Measurements from ENCODE around the gene MAGED2.
A peak's percentile ranks its signal among the peaks of the same experiment; 100 is the strongest.

The MAGED2 gene

DNA sequence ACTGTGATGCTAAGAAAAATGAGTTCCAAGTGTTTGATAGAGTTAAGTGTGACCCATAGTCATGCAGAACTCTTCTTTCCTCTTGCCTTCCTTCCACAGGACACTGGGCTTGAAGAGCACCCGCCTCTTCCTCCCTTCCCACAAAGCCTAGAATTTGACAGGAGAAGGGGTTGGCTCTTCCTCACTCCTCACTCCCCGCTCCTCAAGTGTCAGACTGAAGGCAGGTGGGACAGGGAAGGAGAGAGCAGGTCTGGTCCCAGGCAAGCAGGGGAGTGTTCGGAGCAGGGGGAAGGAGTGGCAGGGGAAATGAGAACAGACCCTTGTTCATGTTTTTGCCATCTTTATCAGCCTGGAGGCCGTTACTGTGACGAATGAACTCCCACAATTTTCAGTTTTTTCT lies 10.7 kb downstream of the MAGED2 start:
- DNase-seq (ENCODE audit: low read depth): no peak
- H3K4me3 ChIP-seq (ENCODE audit: low read depth, low read length): no peak overlapping the region
- TF ChIP-seq, protein P1, sequence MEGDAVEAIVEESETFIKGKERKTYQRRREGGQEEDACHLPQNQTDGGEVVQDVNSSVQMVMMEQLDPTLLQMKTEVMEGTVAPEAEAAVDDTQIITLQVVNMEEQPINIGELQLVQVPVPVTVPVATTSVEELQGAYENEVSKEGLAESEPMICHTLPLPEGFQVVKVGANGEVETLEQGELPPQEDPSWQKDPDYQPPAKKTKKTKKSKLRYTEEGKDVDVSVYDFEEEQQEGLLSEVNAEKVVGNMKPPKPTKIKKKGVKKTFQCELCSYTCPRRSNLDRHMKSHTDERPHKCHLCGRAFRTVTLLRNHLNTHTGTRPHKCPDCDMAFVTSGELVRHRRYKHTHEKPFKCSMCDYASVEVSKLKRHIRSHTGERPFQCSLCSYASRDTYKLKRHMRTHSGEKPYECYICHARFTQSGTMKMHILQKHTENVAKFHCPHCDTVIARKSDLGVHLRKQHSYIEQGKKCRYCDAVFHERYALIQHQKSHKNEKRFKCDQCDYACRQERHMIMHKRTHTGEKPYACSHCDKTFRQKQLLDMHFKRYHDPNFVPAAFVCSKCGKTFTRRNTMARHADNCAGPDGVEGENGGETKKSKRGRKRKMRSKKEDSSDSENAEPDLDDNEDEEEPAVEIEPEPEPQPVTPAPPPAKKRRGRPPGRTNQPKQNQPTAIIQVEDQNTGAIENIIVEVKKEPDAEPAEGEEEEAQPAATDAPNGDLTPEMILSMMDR (IDR thresholded peaks at IDR 0.05; ENCODE audit: insufficient read depth, low read depth, low read length, missing control alignments): no peak

DNA sequence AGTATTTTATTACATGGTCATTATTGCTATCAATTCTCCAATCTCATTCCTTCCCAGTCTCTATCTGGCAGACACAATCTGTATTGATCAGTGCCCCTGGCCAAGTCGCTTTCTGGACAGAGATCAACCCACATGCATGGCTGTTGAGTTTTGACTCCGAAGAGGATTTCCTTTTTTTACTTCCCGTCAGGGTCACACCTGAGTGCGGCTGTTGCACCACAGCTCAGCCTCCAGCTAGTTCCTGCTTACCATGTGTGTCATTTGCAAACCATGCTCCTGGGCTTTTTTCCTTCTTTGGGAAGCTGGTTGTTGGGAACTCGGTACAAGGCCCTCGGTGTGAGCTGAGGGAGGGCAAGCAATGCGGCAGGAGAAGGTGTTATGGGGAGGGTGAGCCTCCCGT lies 11.7 kb downstream of the MAGED2 start:
- DNase-seq (ENCODE audit: low read depth): no peak
- H3K4me3 ChIP-seq (ENCODE audit: low read depth, low read length): no peak overlapping the region
- TF ChIP-seq, protein P1 (IDR thresholded peaks at IDR 0.05; ENCODE audit: insufficient read depth, low read depth, low read length, missing control alignments): no peak

DNA sequence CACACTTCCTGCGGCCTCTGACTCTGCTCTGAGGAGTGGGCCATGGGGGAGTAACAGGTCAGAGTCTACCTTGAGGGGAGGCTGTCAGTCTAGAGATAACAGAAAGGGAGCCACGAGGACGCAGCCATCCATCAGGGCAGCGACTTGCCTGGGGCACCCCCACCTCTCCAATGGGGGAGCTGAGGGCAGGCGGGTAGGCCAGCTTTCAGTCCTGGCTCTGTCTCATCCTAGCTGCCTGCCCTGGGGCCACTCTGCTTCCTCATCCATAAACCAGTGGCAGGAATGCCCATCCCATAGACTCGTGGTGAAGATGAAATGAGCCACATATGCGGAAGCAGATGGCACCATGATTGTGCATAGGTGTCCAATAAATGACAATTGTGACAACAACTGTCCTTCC lies 13.2 kb downstream of the MAGED2 start:
- no peak overlapping the region for H3K4me3 ChIP-seq (ENCODE audit: low read depth, low read length)
- no peak for DNase-seq (ENCODE audit: low read depth)
- TF ChIP-seq, protein P1 (IDR thresholded peaks at IDR 0.05; ENCODE audit: insufficient read depth, low read depth, low read length, missing control alignments): no peak

GRCh38 chrX:54821310-54821709 lies 13.8 kb downstream of the MAGED2 start:
- TF ChIP-seq, protein P1 (IDR thresholded peaks at IDR 0.05; ENCODE audit: insufficient read depth, low read depth, low read length, missing control alignments): no peak
- DNase-seq (ENCODE audit: low read depth): no peak

GRCh38 chrX:54824195-54824594 lies 16.6 kb downstream of the MAGED2 start:
- no peak for DNase-seq (ENCODE audit: low read depth)
- H3K4me3 ChIP-seq (ENCODE audit: low read depth, low read length): no peak overlapping the region
- TF ChIP-seq, protein P1 (IDR thresholded peaks at IDR 0.05; ENCODE audit: insufficient read depth, low read depth, low read length, missing control alignments): no peak

More at GRCh38 chrX:54821310-54821709, 13.8 kb downstream of the MAGED2 start:
- H3K4me3 ChIP-seq (ENCODE audit: low read depth, low read length): no peak overlapping the region

GRCh38 chrX:54824722-54825121 lies 17.2 kb downstream of the MAGED2 start:
- TF ChIP-seq, protein P1 (IDR thresholded peaks at IDR 0.05; ENCODE audit: insufficient read depth, low read depth, low read length, missing control alignments): no peak
- DNase-seq (ENCODE audit: low read depth): no peak
- H3K4me3 ChIP-seq (ENCODE audit: low read depth, low read length): no peak overlapping the region

DNA sequence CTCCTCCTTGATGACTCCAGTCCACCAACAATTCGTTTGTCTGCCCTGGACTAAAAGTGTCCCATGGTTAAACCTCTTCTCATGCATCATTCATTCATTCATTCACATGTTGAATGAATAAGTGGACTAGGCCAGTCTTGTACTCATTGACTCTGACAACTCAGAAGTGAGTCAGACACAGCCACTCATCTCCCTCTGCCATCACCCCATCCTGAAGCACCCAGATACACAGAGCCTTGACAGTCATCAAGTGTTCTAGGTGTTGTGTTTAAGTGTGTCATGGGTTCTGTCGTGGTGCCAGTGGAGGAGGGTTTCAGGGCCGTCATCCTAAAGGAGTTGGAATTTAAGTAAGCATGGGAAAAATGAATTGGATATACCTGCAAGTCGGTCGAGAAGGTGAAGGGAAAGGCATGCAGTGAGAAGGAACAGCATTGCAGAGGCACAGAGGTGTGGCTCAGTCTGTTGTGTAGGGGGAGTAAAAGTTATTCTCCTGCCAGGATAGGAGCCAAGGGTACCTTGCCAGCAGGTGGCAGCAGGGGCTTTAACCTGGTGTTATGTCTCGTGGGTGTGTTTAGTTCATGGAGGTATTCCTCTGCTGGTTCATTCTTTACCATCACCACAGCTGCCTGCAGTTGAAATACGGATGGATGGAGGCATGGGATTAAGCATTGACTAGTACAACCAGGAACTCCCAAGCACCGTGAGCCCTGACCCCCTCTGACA lies 18.3 kb downstream of the MAGED2 start:
- TF ChIP-seq, protein P1 (IDR thresholded peaks at IDR 0.05; ENCODE audit: insufficient read depth, low read depth, low read length, missing control alignments): peak; percentile 15
- DNase-seq (ENCODE audit: low read depth): no peak
- H3K4me3 ChIP-seq (ENCODE audit: low read depth, low read length): no peak overlapping the region

All from GM12865 (cell line).